Measurements from ENCODE around the gene MYO7B. TPM values are rescaled to one million over a fixed set of nuclear protein-coding genes. Genes with fewer than 3 reads are reported as not detected.

MYO7B gene
- total and polyA plus RNA-seq, 2 donors (not counting 1 experiment from before 2014, with no cell fraction given) = 5.0 to 68.2 TPM

GRCh38 chr2:127624756-127625571, 89.5 kb downstream of the MYO7B start:
- Histone ChIP-seq H3K27me3 (replicated peaks in 1 of 4; ENCODE audit: control extremely low read depth in 1 of 4, control insufficient read depth in 3 of 4, insufficient read depth in 4 of 4, low read length in 3 of 4) (no peaks in the 10 kb centered on the region), H3K79me2 (ENCODE audit: control insufficient read depth, insufficient read depth, low read length) (no peaks in the 10 kb centered on the region), H3K4me1 (ENCODE audit: control insufficient read depth in 2 of 2, insufficient read depth in 2 of 2, low read length in 2 of 2) (peaks cover 28 to 84% of the 10 kb centered on the region in 2 donors), H2AFZ (ENCODE audit: insufficient read depth, low read depth, low read length, poor library complexity, severe bottlenecking) (no peak overlapping the region), H3K27ac (ENCODE audit: low read length in 2 of 2) (no peak overlapping the region), H3K9ac (ENCODE audit: low read length) (no peak overlapping the region), H3K36me3 (replicated peaks in 1 of 2; ENCODE audit: control extremely low read depth in 1 of 2, control insufficient read depth in 1 of 2, extremely low read depth in 1 of 2, insufficient read depth in 2 of 2, low read length in 1 of 2) (no peaks in the 10 kb centered on the region), H4K20me1 (ENCODE audit: control insufficient read depth, insufficient read depth, low read length, poor library complexity, severe bottlenecking) (no peaks in the 10 kb centered on the region), H3K4me2 (replicated peaks; ENCODE audit: low read depth, low read length, poor library complexity, severe bottlenecking) (no peak overlapping the region), H3K9me3 (ENCODE audit: control extremely low read depth in 1 of 3, control insufficient read depth in 2 of 3, insufficient read depth in 1 of 3, low read length in 2 of 3) (no peaks in the 10 kb centered on the region), H3K4me3 (ENCODE audit: control extremely low read depth in 1 of 5, extremely low read depth in 1 of 5, insufficient read depth in 1 of 5, low read depth in 2 of 5, low read length in 4 of 5) (no peak overlapping the region)
- Mint-ChIP-seq H3K27me3 (no peaks in the 10 kb centered on the region), H3K4me3 (no peak overlapping the region), H3K27ac (no peak overlapping the region), H3K9me3 (ENCODE audit: insufficient read depth) (no peaks in the 10 kb centered on the region), H3K4me1 (peaks cover 81% of the 10 kb centered on the region)
- TF ChIP-seq EZH2 (IDR thresholded peaks at IDR 0.05; ENCODE audit: borderline replicate concordance, insufficient read depth, low read depth, low read length, poor library complexity, severe bottlenecking) (no peak), CTCF (IDR thresholded peaks at IDR 0.05) (no peak)
- ATAC-seq (ENCODE audit: low read depth) (no peak), DNase-seq (no peak)
- CTCF ChIA-PET = interaction anchor here (1.0 to 1.5 kb wide), 4 partner anchors 17 to 34 kb away, joined by 3 to 7 read pairs (median 4); no protein-coding TSS in a partner anchor
- POLR2A ChIA-PET = interaction anchor here (1.4 kb wide), 1 partner anchor 15 kb away, joined by 4 read pairs; no protein-coding TSS in a partner anchor
- intact Hi-C loops (cut with micrococcal nuclease) = no loop called here
- WGBS (ENCODE audit: insufficient coverage) = 83% methylated on average over 16 of the region's 23 CpGs

- Histone ChIP-seq H2AFZ (ENCODE audit: insufficient read depth, low read depth, low read length, poor library complexity, severe bottlenecking) (no peak overlapping the region), H4K20me1 (ENCODE audit: control insufficient read depth, insufficient read depth, low read length, poor library complexity, severe bottlenecking) (no peaks in the 10 kb centered on the region), H3K4me2 (replicated peaks; ENCODE audit: low read depth, low read length, poor library complexity, severe bottlenecking) (no peak overlapping the region), H3K4me3 (ENCODE audit: control extremely low read depth in 1 of 5, extremely low read depth in 1 of 5, insufficient read depth in 1 of 5, low read depth in 2 of 5, low read length in 4 of 5) (no peak overlapping the region), H3K9me3 (ENCODE audit: control extremely low read depth in 1 of 3, control insufficient read depth in 2 of 3, insufficient read depth in 1 of 3, low read length in 2 of 3) (no peaks in the 10 kb centered on the region), H3K4me1 (ENCODE audit: control insufficient read depth in 2 of 2, insufficient read depth in 2 of 2, low read length in 2 of 2) (peaks cover 31 to 84% of the 10 kb centered on the region in 2 donors), H3K27me3 (replicated peaks in 1 of 4; ENCODE audit: control extremely low read depth in 1 of 4, control insufficient read depth in 3 of 4, insufficient read depth in 4 of 4, low read length in 3 of 4) (no peaks in the 10 kb centered on the region), H3K36me3 (replicated peaks in 1 of 2; ENCODE audit: control extremely low read depth in 1 of 2, control insufficient read depth in 1 of 2, extremely low read depth in 1 of 2, insufficient read depth in 2 of 2, low read length in 1 of 2) (no peaks in the 10 kb centered on the region), H3K27ac (ENCODE audit: low read length in 2 of 2) (no peak overlapping the region), H3K79me2 (ENCODE audit: control insufficient read depth, insufficient read depth, low read length) (no peaks in the 10 kb centered on the region), H3K9ac (ENCODE audit: low read length) (no peak overlapping the region)
- WGBS (ENCODE audit: insufficient coverage) = 91% methylated on average over 2 of the region's 2 CpGs
- intact Hi-C loops (cut with micrococcal nuclease) = no loop called here
- DNase-seq (no peak), ATAC-seq (ENCODE audit: low read depth) (no peak)
- TF ChIP-seq CTCF (IDR thresholded peaks at IDR 0.05) = no peak
- TF ChIP-seq EZH2 (IDR thresholded peaks at IDR 0.05; ENCODE audit: borderline replicate concordance, insufficient read depth, low read depth, low read length, poor library complexity, severe bottlenecking) = no peak
- H3K4me1 Mint-ChIP-seq = peaks cover 83% of the 10 kb centered on the region
- POLR2A ChIA-PET = interaction anchor here (1.4 kb wide), 1 partner anchor 14 kb away, joined by 4 read pairs; no protein-coding TSS in a partner anchor
- no peaks in the 10 kb centered on the region for H3K9me3 Mint-ChIP-seq (ENCODE audit: insufficient read depth)
- H3K27ac Mint-ChIP-seq = no peak overlapping the region
- no peaks in the 10 kb centered on the region for H3K27me3 Mint-ChIP-seq
- H3K4me3 Mint-ChIP-seq = no peak overlapping the region
- CTCF ChIA-PET = interaction anchor here (1.0 to 1.5 kb wide), 4 partner anchors 16 to 34 kb away, joined by 3 to 6 read pairs (median 4); no protein-coding TSS in a partner anchor
Observed at GRCh38 chr2:127625572-127625951, 90.1 kb downstream of the MYO7B start.

Measured in B cell (primary cell).